Activated T-cell treated with anti-CD3 and anti-CD28 coated beads, Interleukin-2, amount 50 U/mL, for 48 hours (primary cell): ENCODE results near the gene CREB1.
"Not testable (repeated sequence)": the region's sequence is repeated elsewhere in the genome, so short reads cannot be mapped to it uniquely, and the experiment has no call there.

Experiments
- DNase-seq, 2 experiments: peaks; one replicate each; pipeline ENCODE4 v3.0.0-alpha.2; 2020

Gene CREB1

GRCh38 chr2:207529330-207530159 is at the start of gene CREB1:
Gene CREB1, plus strand, starts transcription at chr2:207529962. Its CDS starts 25,674 bp downstream, at chr2:207555636.
- DNase-seq, result peak; percentile 100

- DNase-seq, result no peak
Measured at GRCh38 chr2:207480521-207481040, 49.2 kb upstream of the CREB1 start.

DNA sequence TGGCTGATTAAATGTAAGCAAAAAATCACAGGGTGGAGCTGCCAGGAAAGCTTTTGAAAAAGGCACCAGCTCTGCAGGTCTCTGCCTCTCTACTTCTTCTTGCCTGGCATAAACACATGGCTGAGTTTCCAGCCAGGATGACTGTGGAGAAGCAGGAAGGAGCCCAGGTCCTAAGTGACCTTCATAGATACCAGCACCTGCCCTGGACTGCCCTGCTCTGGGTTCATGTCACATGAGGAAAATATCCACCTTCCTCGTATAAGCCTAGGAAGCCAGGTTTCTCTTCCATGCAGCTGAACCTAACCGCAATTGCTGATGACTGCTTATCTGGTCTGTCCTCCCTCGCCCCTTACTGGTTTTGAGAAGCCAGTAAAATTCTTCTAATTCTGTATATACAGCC is 47.8 kb upstream of the CREB1 start:
- no peak for DNase-seq

- no peak for DNase-seq
Measured at GRCh38 chr2:207482630-207483029, 47.1 kb upstream of the CREB1 start.

DNA sequence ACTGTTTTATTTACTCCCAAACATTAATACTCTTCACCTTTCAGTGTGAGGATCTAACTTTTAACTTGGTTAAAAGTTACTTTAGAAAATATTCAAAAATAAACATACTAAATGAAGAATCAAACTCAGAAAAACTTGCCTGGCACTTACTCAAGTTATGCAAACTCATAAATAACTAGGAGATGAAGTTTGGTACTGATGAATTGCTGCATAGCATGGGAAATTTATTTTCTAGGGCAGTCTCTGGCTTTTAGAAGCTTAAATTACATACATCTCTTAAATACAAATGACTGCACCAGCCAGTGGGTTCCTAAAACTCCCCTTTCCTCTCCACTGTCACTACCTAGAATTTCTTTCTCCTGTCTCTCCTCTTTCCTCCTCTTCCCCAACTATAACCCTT is 46.7 kb upstream of the CREB1 start:
- DNase-seq, result no peak

- no peak for DNase-seq
Measured at GRCh38 chr2:207483477-207483876, 46.3 kb upstream of the CREB1 start.

- no peak for DNase-seq
Measured at GRCh38 chr2:207484444-207485391, 45.0 kb upstream of the CREB1 start.

GRCh38 chr2:207487650-207488311 is 42.0 kb upstream of the CREB1 start:
- no peak for DNase-seq

DNA sequence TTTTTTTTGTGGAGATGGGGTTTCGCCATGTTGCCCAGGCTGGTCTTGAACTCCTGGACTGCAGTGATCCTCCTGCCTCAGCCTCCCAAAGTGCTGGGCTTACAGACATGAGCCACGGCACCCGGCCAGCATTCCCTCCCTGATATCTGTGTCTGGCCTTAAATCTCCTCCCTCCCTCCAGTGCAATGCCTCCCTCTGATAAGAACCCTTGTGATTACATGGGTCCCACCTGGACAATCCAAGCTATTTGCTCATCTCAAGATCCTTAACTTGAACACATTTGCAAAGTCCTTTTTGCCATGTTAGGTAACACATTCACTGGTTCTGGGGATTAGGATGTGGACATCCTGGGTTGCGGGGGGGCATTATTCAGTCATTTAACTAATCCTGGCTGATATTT is 40.5 kb upstream of the CREB1 start:
- no peak for DNase-seq

- no peak for DNase-seq
Measured at GRCh38 chr2:207490441-207490840, 39.3 kb upstream of the CREB1 start.

DNA sequence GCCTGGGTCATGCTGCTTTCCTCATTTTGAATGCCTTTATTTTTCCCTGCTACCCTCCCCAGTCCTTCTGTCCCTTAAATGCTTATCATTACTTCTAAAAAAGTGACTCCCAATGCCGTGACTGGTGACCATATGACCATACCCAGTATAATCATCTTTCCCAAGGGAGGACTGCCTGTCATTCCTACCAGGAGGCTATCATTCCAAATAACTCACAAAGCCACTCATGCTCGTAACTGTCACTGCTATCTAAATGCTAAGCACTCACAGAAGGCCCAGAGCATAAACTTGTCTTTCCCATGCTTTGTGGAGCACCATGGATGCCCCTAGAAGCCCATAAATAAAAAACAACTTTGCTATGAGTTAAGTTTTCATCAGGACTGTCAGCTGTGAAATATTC is 38.7 kb upstream of the CREB1 start:
- DNase-seq, result no peak

- no peak for DNase-seq
Measured at GRCh38 chr2:207491956-207492355, 37.8 kb upstream of the CREB1 start.

DNA sequence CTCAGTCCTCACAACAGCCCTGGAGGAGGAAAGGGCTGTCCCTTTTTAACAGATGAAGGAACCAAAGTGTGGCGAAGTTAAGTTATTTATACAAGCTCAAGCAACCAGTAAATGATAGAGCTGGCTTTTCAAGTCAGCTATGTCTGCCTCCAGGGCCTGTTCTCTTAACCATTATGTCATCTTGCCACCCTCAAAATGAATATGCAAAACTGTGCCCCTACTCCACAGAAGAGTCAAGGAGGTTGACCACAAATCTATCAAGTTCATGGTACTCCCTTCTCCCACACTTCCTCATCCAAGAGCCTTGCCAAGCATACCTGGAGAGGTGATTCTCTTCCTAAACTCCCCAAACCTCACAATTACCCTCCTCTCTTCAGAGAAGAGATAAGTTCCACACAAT is 37.3 kb upstream of the CREB1 start:
- DNase-seq, result no peak

GRCh38 chr2:207494137-207494536 is 35.6 kb upstream of the CREB1 start:
- no peak for DNase-seq

DNA sequence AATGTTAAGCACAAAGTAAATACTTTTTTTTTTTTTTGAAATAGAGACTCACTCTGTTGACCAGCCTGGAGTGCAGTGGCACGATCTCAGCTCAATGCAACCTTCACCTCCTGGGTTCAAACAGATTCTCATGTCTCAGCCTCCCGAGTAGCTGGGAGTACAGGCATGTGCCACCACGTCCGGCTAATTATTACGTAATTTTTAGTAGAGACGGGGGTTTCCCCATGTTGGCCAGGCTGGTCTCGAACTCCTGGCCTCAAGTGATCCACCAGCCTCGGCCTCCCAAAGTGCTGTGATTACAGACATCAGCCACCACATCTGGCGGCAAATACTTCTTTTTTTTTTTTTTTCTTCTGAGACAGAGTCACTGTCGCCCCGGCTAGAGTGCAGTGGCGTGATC is 32.8 kb upstream of the CREB1 start:
- not testable (repeated sequence) for DNase-seq

- DNase-seq, result no peak
Measured at GRCh38 chr2:207497596-207497995, 32.2 kb upstream of the CREB1 start.

DNA sequence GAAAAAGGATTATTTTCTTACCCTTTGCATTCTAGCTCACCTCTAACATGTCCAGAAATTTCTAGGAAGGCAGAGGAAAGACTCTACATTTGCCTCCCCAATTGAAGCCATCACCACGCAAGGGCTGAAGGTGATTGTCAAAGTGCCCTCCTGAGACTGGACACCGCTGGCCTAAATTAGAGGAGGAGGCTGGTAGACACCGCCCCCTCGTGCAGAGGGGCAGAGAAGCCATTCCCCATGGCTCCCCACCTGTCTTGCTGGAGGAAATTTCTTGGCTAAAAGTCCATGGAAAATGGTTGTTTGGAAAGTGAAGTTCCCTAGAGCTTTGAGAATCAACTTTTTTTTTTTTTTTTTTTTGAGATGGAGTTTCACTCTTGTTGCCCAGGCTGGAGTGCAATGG is 31.3 kb upstream of the CREB1 start:
- no peak for DNase-seq

DNA sequence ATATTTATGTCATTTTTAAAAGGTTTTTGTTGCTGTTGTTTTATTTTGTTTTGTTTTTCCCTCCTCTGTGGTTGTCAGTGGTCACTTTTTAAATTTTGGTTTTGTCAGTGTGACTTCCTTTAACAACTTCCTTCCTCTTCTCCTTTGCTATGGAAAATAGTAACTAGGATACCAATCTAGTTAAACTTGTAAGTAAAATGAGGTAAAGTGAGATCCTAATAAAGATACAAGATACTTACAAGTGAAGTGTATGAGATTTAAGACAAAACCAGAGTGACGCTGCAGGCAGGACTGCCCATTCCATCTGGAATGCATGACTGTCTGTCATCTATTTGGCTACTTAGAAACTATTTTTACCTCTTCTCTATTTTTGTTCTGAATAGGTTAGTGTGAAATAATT is 30.6 kb upstream of the CREB1 start:
- DNase-seq, result no peak

- DNase-seq, result no peak
Measured at GRCh38 chr2:207501802-207502576, 27.8 kb upstream of the CREB1 start.

GRCh38 chr2:207502577-207503198 is 27.1 kb upstream of the CREB1 start:
- no peak for DNase-seq

DNA sequence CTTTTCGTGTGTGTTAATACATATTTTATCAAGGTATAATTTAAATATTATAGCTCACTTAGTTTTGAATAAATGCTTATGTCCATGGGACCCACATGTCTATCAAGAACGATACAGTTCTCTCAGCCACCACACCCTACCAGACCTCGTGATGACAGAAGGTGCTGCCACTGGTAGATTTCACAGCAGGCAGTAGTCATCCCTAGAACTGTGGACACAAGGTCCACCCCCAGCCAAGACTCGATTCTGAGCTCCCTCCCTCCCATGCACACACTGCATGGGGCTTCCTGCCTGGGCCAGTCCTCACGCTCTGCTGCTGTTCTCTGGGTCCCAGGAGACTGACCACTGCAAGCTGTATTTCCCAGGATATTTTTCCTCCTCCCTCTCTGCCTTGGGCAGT is 26.5 kb upstream of the CREB1 start:
- DNase-seq, result no peak
